ENCODE data around the gene ZP1. TPM values are rescaled to one million over a fixed set of nuclear protein-coding genes. Genes with fewer than 3 reads are reported as not detected.
A peak's percentile ranks its signal among the peaks of the same experiment; 100 is the strongest.

ZP1 gene
- total RNA-seq, 1 donor from 2014 or later, result not detected

DNA sequence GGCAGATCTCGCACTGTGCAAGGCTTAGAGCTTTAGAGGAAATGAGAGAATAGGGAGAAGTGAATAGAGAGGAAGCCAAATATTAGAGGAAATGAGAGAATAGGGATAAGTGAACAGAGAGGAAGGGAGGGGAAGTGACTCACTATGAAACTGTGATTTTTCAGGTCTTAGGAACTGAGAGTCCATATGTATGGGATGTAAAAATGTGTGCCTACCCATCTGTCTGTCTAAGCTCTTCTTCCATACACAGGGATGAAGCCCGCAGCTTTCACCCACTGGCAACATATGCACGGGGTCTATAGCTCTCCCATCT lies 31.9 kb upstream of the ZP1 start:
- intact Hi-C loops (cut with DNase I), result loop anchor here (10.0 kb wide), 1 partner anchor 349 kb away; no protein-coding TSS in a partner anchor

DNA sequence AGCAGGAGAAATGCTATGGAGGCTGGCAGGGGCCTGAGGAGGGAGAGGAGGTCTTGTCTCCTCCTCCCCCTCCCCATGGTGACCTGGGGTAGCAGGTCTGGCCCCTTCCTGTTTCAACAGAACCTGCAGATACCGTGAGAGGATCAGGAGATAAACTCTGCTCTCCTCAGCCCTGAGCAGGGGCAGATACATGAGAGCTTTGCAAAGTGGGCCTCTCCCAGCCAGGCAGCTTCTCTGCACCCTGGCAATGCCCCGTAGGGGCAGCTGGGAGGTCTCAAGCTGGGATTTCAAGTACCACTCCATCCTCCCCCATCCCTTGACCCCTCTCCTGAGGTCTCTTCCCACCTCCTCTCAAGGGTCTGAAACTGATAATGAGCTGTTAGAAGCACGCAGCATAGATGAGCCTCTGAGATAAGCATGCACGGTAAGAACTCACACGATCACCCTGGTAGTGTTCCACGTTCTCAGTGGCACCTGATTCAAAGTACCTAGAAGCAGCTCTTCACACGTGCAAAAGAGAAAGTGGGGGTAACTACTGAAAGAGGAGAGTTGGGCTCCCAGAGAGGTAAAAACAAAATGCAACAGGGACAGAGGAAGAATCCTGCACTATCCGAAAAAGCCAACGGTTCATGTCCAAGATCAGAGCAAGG lies 30.4 kb upstream of the ZP1 start:
- ATAC-seq (no peak), DNase-seq (no peak)
- H3K27ac ChIP-seq, result no peak overlapping the region
- intact Hi-C loops (cut with DNase I), result loop anchor here (10.0 kb wide), 1 partner anchor 348 kb away; no protein-coding TSS in a partner anchor
- TF ChIP-seq, protein P1, sequence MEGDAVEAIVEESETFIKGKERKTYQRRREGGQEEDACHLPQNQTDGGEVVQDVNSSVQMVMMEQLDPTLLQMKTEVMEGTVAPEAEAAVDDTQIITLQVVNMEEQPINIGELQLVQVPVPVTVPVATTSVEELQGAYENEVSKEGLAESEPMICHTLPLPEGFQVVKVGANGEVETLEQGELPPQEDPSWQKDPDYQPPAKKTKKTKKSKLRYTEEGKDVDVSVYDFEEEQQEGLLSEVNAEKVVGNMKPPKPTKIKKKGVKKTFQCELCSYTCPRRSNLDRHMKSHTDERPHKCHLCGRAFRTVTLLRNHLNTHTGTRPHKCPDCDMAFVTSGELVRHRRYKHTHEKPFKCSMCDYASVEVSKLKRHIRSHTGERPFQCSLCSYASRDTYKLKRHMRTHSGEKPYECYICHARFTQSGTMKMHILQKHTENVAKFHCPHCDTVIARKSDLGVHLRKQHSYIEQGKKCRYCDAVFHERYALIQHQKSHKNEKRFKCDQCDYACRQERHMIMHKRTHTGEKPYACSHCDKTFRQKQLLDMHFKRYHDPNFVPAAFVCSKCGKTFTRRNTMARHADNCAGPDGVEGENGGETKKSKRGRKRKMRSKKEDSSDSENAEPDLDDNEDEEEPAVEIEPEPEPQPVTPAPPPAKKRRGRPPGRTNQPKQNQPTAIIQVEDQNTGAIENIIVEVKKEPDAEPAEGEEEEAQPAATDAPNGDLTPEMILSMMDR (IDR thresholded peaks at IDR 0.05), result no peak
- H3K27me3 ChIP-seq, result peaks cover 4% of the 10 kb centered on the region
- no peaks in the 10 kb centered on the region for H3K9me3 ChIP-seq
- H3K36me3 ChIP-seq, result no peaks in the 10 kb centered on the region
- no peak overlapping the region for H3K4me3 ChIP-seq
- H3K4me1 ChIP-seq, result peaks cover 11% of the 10 kb centered on the region

More for the DNA sequence above, 31.9 kb upstream of the ZP1 start:
- Histone ChIP-seq H3K36me3 (no peaks in the 10 kb centered on the region), H3K9me3 (no peaks in the 10 kb centered on the region), H3K27me3 (peaks cover 4% of the 10 kb centered on the region), H3K27ac (no peak overlapping the region), H3K4me3 (no peak overlapping the region), H3K4me1 (no peaks in the 10 kb centered on the region)
- DNase-seq (no peak), ATAC-seq (peak; percentile 55)
- TF ChIP-seq, protein P1 (IDR thresholded peaks at IDR 0.05), result no peak

DNA sequence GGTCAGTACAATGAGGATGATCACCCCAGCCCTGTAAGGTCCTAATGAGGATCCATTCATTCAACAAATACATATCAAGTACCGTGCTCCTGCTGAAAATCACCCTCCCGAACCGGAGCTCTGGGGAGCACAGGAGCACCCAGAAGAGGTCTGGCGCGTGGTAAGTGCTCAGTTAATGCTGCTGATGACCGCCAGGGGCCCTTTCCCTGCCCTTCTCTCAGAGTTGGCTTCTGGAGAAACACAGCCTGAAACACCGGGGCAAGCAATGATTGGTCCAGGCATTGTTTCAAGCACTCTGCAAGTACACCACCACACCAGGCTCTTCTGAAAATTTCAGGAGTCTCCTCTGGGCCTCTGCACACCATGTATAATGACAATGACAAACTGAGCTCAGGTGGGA lies 29.2 kb upstream of the ZP1 start:
- TF ChIP-seq, protein P1 (IDR thresholded peaks at IDR 0.05), result no peak
- peaks cover 4% of the 10 kb centered on the region for H3K27me3 ChIP-seq
- ATAC-seq (no peak), DNase-seq (no peak)
- no peak overlapping the region for H3K27ac ChIP-seq
- peaks cover 16% of the 10 kb centered on the region for H3K4me1 ChIP-seq
- H3K36me3 ChIP-seq, result no peaks in the 10 kb centered on the region
- no peak overlapping the region for H3K4me3 ChIP-seq
- intact Hi-C loops (cut with DNase I), result loop anchor here (10.0 kb wide), 1 partner anchor 347 kb away; no protein-coding TSS in a partner anchor
- H3K9me3 ChIP-seq, result no peaks in the 10 kb centered on the region

DNA sequence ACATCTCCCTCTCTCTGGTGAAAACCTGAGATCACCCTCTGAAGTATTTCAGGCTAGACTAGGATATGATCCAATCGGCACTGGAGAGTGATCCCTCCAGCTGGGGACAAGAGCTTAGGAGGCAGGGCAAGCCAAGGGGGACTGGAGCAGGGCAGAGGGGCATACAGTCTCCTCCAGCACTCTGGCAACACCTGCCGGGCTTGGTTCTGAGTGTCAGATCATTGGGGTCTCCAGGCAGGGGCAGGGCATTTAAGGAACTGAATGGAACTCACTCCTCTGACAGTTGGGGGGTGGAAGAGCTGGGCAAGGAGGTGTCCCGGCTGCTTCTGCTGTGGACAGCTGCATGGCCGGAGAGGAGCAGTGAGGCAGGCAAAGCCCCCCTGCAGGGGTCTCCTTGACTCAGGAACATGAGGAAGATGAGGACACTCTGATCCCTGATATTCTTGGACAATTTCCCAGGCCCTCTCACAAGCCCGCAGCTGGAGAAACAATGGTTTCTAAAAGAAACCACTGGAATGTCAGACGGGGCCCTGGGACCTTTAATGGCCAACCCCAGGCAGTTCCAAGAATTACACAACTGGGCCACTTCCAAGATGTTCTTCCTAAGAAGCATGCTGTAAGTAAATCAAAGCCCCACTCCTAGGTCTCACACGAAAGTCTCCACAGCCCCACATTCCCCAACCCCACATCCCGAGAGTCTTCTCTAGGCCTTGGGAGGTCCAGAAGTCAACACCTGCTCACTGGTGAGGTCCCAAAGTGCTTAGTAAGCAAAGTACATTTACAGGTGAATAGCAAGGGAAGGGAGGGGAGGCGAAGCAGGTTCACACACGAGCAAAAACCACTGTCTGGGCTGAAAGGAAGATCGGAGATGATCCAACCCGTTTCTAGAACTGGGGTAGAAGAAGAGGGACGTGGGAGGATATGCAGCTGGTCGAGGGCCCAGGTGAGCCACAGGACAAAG lies 26.6 kb upstream of the ZP1 start:
- Histone ChIP-seq H3K4me1 (peaks cover 31% of the 10 kb centered on the region), H3K27ac (peak overlapping the region; percentile 78), H3K27me3 (peaks cover 4% of the 10 kb centered on the region), H3K9me3 (no peaks in the 10 kb centered on the region), H3K36me3 (no peaks in the 10 kb centered on the region), H3K4me3 (no peak overlapping the region)
- DNase-seq, result no peak
- TF ChIP-seq, protein P1 (IDR thresholded peaks at IDR 0.05), result no peak
- intact Hi-C loops (cut with DNase I), result no loop called here
- ATAC-seq, result no peak

DNA sequence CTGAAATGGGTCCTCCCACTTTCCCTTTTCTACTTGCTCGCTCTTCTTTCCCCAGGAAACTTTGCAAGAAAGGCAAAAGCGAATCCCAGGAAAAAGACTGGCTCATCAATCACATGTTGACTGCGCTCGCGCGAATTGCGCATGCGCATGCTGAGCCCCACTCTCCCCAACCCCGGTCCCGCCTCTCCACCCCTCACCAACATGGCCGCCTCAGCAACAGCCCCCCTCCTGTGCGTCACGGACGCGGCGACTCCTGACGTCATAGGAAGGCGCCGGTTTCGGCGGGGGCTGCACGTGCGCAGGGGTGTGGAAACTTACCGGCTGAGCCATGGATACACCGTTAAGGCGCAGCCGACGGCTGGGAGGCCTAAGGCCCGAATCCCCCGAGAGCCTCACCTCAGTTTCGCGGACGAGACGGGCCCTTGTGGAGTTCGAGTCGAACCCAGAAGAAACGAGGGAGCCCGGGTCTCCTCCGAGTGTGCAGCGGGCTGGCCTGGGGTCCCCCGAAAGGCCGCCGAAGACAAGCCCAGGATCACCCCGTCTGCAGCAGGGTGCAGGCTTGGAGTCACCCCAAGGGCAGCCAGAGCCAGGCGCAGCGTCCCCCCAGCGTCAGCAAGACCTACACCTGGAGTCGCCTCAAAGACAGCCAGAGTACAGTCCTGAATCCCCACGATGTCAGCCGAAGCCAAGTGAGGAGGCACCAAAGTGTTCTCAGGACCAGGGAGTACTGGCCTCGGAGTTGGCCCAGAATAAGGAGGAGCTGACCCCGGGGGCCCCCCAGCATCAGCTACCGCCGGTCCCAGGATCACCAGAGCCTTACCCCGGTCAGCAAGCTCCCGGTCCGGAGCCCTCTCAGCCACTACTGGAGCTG lies 25.3 kb upstream of the ZP1 start, which contains the start of gene CCDC86:
Gene CCDC86, plus strand, starts transcription at position 317 of the 871 bp plus-strand sequence. Its CDS starts 12 bp downstream, at position 329.
- H3K36me3 ChIP-seq, result no peaks in the 10 kb centered on the region
- peak within 1 kb of the TSS; percentile 77 for H3K4me3 ChIP-seq
- H3K4me1 ChIP-seq, result peaks cover 31% of the 10 kb centered on the region
- intact Hi-C loops (cut with DNase I), result no loop called here
- ATAC-seq (peak; percentile 96), DNase-seq (peak; percentile 98)
- H3K27me3 ChIP-seq, result no peaks in the 10 kb centered on the region
- peak within 1 kb of the TSS; percentile 78 for H3K27ac ChIP-seq
- no peaks in the 10 kb centered on the region for H3K9me3 ChIP-seq
- TF ChIP-seq, protein P1 (IDR thresholded peaks at IDR 0.05), result no peak
